ENCODE data around the gene UVRAG.

DNA sequence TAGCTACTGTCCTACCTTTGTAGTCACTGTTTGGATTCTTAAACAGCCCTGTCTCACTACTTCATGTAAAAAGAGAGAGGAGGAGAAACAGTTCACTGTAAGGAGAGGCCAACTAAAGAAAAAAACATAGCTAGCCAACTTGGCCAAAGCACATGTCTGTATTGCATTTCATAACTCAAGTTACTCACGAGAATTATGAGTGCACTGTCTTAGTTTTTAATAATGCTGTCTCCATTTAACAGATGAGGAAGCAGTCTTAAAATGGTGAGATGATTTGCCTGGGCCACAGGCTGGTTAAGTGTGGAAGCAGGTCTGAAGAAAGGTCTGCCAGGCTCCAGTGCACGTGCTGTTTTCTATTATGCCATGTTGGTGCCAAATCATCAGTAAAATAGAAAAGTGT lies 104.5 kb downstream of the UVRAG start:
- TF ChIP-seq, protein P1, sequence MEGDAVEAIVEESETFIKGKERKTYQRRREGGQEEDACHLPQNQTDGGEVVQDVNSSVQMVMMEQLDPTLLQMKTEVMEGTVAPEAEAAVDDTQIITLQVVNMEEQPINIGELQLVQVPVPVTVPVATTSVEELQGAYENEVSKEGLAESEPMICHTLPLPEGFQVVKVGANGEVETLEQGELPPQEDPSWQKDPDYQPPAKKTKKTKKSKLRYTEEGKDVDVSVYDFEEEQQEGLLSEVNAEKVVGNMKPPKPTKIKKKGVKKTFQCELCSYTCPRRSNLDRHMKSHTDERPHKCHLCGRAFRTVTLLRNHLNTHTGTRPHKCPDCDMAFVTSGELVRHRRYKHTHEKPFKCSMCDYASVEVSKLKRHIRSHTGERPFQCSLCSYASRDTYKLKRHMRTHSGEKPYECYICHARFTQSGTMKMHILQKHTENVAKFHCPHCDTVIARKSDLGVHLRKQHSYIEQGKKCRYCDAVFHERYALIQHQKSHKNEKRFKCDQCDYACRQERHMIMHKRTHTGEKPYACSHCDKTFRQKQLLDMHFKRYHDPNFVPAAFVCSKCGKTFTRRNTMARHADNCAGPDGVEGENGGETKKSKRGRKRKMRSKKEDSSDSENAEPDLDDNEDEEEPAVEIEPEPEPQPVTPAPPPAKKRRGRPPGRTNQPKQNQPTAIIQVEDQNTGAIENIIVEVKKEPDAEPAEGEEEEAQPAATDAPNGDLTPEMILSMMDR (IDR thresholded peaks at IDR 0.05; ENCODE audit: insufficient read depth, low read length), result no peak
- TF ChIP-seq POLR2AphosphoS5 (IDR thresholded peaks at IDR 0.05; ENCODE audit: low read depth) (no peak), SPI1 (IDR thresholded peaks at IDR 0.05; ENCODE audit: borderline replicate concordance, low read depth) (no peak)

Measured in HL-60 (cell line).